Measurements from ENCODE around the gene BTNL9. TPM values are rescaled to one million over a fixed set of nuclear protein-coding genes. Genes with fewer than 3 reads are reported as not detected.

The BTNL9 gene
- total RNA-seq, 4 donors from 2014 or later = 2.5 to 96.5 (median 15.4) TPM

GRCh38 chr5:181105391-181106025 is 65.4 kb downstream of the BTNL9 start:
- H3K27me3 ChIP-seq = peaks cover 68% of the 10 kb centered on the region
- H3K9me3 ChIP-seq = no peaks in the 10 kb centered on the region
- WGBS, 2 donors (ENCODE audit: low coverage in 1 of 2) = 53 to 57% methylated on average over 5 to 7 of the region's 7 CpGs
- no peak overlapping the region for H3K4me3 ChIP-seq
- TF ChIP-seq CTCF (IDR thresholded peaks at IDR 0.05) (no peak), EP300 (IDR thresholded peaks at IDR 0.05; ENCODE audit: low read depth) (no peak), POLR2AphosphoS5 (IDR thresholded peaks at IDR 0.05) (no peak), POLR2A (IDR thresholded peaks at IDR 0.05) (no peak)
- H3K27ac ChIP-seq = no peak overlapping the region
- in situ Hi-C loops (cut with MboI; ENCODE audit: low pct_ligation_motif_present in 1 of 4, low pct_unique_long_range_greater_than_20kb in 1 of 4, low sequenced_read_pairs in 3 of 4) = no loop called here
- H3K4me1 ChIP-seq = peaks cover 0 to under 1% (median 0%) of the 10 kb centered on the region in 4 donors
- intact Hi-C loops (cut with DNase I; ENCODE audit: low total_unique reads) = no loop called here
- no peaks in the 10 kb centered on the region for H3K36me3 ChIP-seq
- DNase-seq = no peak

GRCh38 chr5:181107699-181108098 is 67.6 kb downstream of the BTNL9 start:
- H3K4me3 ChIP-seq = no peak overlapping the region
- peaks cover 88% of the 10 kb centered on the region for H3K27me3 ChIP-seq
- DNase-seq = no peak
- intact Hi-C loops (cut with DNase I; ENCODE audit: low total_unique reads) = no loop called here
- no peaks in the 10 kb centered on the region for H3K4me1 ChIP-seq
- H3K9me3 ChIP-seq = no peaks in the 10 kb centered on the region
- in situ Hi-C loops (cut with MboI; ENCODE audit: low pct_ligation_motif_present in 1 of 4, low pct_unique_long_range_greater_than_20kb in 1 of 4, low sequenced_read_pairs in 3 of 4) = no loop called here
- 70% methylated on average over 9 of the region's 9 CpGs; no CpG with 5 or more reads in 1 of the 2 donors for WGBS, 2 donors (ENCODE audit: low coverage in 1 of 2)
- no peaks in the 10 kb centered on the region for H3K36me3 ChIP-seq
- TF ChIP-seq CTCF (IDR thresholded peaks at IDR 0.05) (no peak), EP300 (IDR thresholded peaks at IDR 0.05; ENCODE audit: low read depth) (no peak), POLR2A (IDR thresholded peaks at IDR 0.05) (no peak)
- no peak overlapping the region for H3K27ac ChIP-seq

GRCh38 chr5:181108578-181109165 is 68.6 kb downstream of the BTNL9 start:
- DNase-seq = no peak
- Histone ChIP-seq H3K27me3 (peaks cover 91% of the 10 kb centered on the region), H3K9me3 (no peaks in the 10 kb centered on the region), H3K4me3 (no peak overlapping the region), H3K27ac (no peak overlapping the region), H3K36me3 (no peaks in the 10 kb centered on the region), H3K4me1 (no peaks in the 10 kb centered on the region)
- WGBS, 2 donors (ENCODE audit: low coverage in 1 of 2) = 54% methylated on average over 12 of the region's 14 CpGs; no CpG with 5 or more reads in 1 of the 2 donors
- TF ChIP-seq POLR2A (IDR thresholded peaks at IDR 0.05) = no peak
- intact Hi-C loops (cut with DNase I; ENCODE audit: low total_unique reads) (no loop called here), in situ Hi-C loops (cut with MboI; ENCODE audit: low pct_ligation_motif_present in 1 of 4, low pct_unique_long_range_greater_than_20kb in 1 of 4, low sequenced_read_pairs in 3 of 4) (no loop called here)

- peaks cover 0 to 1% (median 0%) of the 10 kb centered on the region in 4 donors for H3K4me1 ChIP-seq
- intact Hi-C loops (cut with DNase I; ENCODE audit: low total_unique reads) = no loop called here
- no peak for DNase-seq
- in situ Hi-C loops (cut with MboI; ENCODE audit: low pct_ligation_motif_present in 1 of 4, low pct_unique_long_range_greater_than_20kb in 1 of 4, low sequenced_read_pairs in 3 of 4) = no loop called here
- H3K36me3 ChIP-seq = no peaks in the 10 kb centered on the region
- H3K9me3 ChIP-seq = no peaks in the 10 kb centered on the region
- 61 to 79% methylated on average over 4 to 9 of the region's 11 CpGs for WGBS, 2 donors (ENCODE audit: low coverage in 1 of 2)
- TF ChIP-seq POLR2AphosphoS5 (IDR thresholded peaks at IDR 0.05) = no peak
- TF ChIP-seq CTCF (IDR thresholded peaks at IDR 0.05) = no peak
- no peak for TF ChIP-seq EP300 (IDR thresholded peaks at IDR 0.05; ENCODE audit: low read depth)
- no peak for TF ChIP-seq POLR2A (IDR thresholded peaks at IDR 0.05)
- peaks cover 94% of the 10 kb centered on the region for H3K27me3 ChIP-seq
- no peak overlapping the region for H3K4me3 ChIP-seq
- no peak overlapping the region for H3K27ac ChIP-seq
Observed at GRCh38 chr5:181109489-181110013, 69.5 kb downstream of the BTNL9 start.

All from transverse colon (tissue), 4 donors.